Brain pericyte (primary cell): ENCODE data around the gene ABLIM2.

Experiments used
- DNase-seq: peaks from one replicate; pipeline ENCODE4 v3.0.0-alpha.2; 2012; ENCODE audit warnings: low read depth, low spot score

ABLIM2 gene

GRCh38 chr4:8085491-8086117 lies 73.0 kb downstream of the ABLIM2 start:
- DNase-seq: no peak

- no peak for DNase-seq
Observed at GRCh38 chr4:8084712-8085490, 73.7 kb downstream of the ABLIM2 start.

- no peak for DNase-seq
Observed at GRCh38 chr4:8084031-8084660, 74.5 kb downstream of the ABLIM2 start.

GRCh38 chr4:8083086-8083825 lies 75.4 kb downstream of the ABLIM2 start:
- no peak for DNase-seq

GRCh38 chr4:8082517-8083055 lies 76.0 kb downstream of the ABLIM2 start:
- no peak for DNase-seq

- no peak for DNase-seq
Observed at GRCh38 chr4:8081621-8082516, 76.7 kb downstream of the ABLIM2 start.

GRCh38 chr4:8081171-8081570 lies 77.4 kb downstream of the ABLIM2 start:
- no peak for DNase-seq

GRCh38 chr4:8080754-8081065 lies 77.9 kb downstream of the ABLIM2 start:
- DNase-seq: no peak

GRCh38 chr4:8079916-8080753 lies 78.5 kb downstream of the ABLIM2 start:
- DNase-seq: no peak

GRCh38 chr4:8079031-8079885 lies 79.4 kb downstream of the ABLIM2 start:
- DNase-seq: no peak

- DNase-seq: no peak
Observed at GRCh38 chr4:8078610-8079015, 80.0 kb downstream of the ABLIM2 start.

GRCh38 chr4:8078109-8078494 lies 80.5 kb downstream of the ABLIM2 start:
- no peak for DNase-seq

- DNase-seq: no peak
Observed at GRCh38 chr4:8077181-8078108, 81.2 kb downstream of the ABLIM2 start.

- DNase-seq: no peak
Observed at GRCh38 chr4:8076023-8076422, 82.6 kb downstream of the ABLIM2 start.

- DNase-seq: no peak
Observed at GRCh38 chr4:8073206-8073863, 85.3 kb downstream of the ABLIM2 start.

- DNase-seq: no peak
Observed at GRCh38 chr4:8072235-8072968, 86.2 kb downstream of the ABLIM2 start.

- DNase-seq: no peak
Observed at GRCh38 chr4:8071766-8072165, 86.8 kb downstream of the ABLIM2 start.
